H1 (cell line): ENCODE measurements around the gene FAM240A. TPM values are rescaled to one million over a fixed set of nuclear protein-coding genes. Genes with fewer than 3 reads are reported as not detected.

Experiments used
- CTCF ChIA-PET: fragments of 300-600 bp; sonication (Branson Sonifier 250); formaldehyde crosslinking; loops from one replicate; lab custom pipeline; 2021; ENCODE audit not compliant: partially characterized antibody; lab: Charles Lee
- POLR2A ChIA-PET: fragments of 300-600 bp; sonication (Branson Sonifier 250); formaldehyde crosslinking; loops from one replicate; lab custom pipeline; 2021; ENCODE audit warnings: inconsistent platforms; ENCODE audit not compliant: partially characterized antibody; lab: Charles Lee
- DNase-seq, 2 experiments: peaks; one replicate each; pipeline versions ENCODE4 v3.0.0 to v3.0.0-alpha.2; 2010 to 2022; ENCODE audit warnings: low spot score in 2 of 2, low read depth in 1 of 2, mixed read lengths in 1 of 2
- FAIRE-seq: peaks from 2 replicates; lab custom pipeline; 2011; peaks lifted over from hg19 to GRCh38; lab: Jason Lieb, UNC
- H2AFZ ChIP-seq: 2 replicates; pipeline ENCODE4 v1.8.1; 2012; ENCODE audit warnings: low read length, inconsistent platforms
- H2AK5ac ChIP-seq: 2 replicates; pipeline ENCODE4 v1.6.1; 2013; ENCODE audit warnings: low read depth, low read length
- H2BK120ac ChIP-seq: replicated peaks from 2 replicates; pipeline ENCODE3; 2013; ENCODE audit warnings: low read depth, low read length, inconsistent platforms
- H2BK12ac ChIP-seq: 2 replicates; pipeline ENCODE4 v1.6.1; 2013; ENCODE audit warnings: low read depth, low read length
- H2BK15ac ChIP-seq: 2 replicates; pipeline ENCODE4 v1.6.1; 2013; ENCODE audit warnings: low read length
- H2BK20ac ChIP-seq: 2 replicates; pipeline ENCODE4 v1.6.1; 2013; ENCODE audit warnings: low read length
- H2BK5ac ChIP-seq: 2 replicates; pipeline ENCODE4 v1.6.1; 2013; ENCODE audit warnings: low read depth, low read length
- H3K14ac ChIP-seq: 2 replicates; pipeline ENCODE4 v1.6.1; 2013; ENCODE audit warnings: inconsistent platforms; ENCODE audit not compliant: insufficient read length
- H3K18ac ChIP-seq: 2 replicates; pipeline ENCODE4 v1.6.1; 2013; ENCODE audit warnings: low read length; ENCODE audit errors: extremely low read depth
- H3K23ac ChIP-seq: 2 replicates; pipeline ENCODE4 v1.6.1; 2013; ENCODE audit warnings: inconsistent platforms; ENCODE audit not compliant: insufficient read length
- H3K23me2 ChIP-seq: 2 replicates; pipeline ENCODE4 v1.6.1; 2013; ENCODE audit warnings: low read depth, low read length
- H3K27ac ChIP-seq: 2 replicates; pipeline ENCODE4 v1.6.1; 2011; ENCODE audit warnings: low read depth, low read length, inconsistent platforms
- H3K27me3 ChIP-seq, 4 experiments: replicated peaks in 1 of 4; 1 replicate in 1 of 4; 2 replicates in 3 of 4; pipeline versions ENCODE4 v1.6.1 to v1.8.1; 2011 to 2013; ENCODE audit warnings: low read length in 3 of 4, mild to moderate bottlenecking in 3 of 4, inconsistent platforms in 2 of 4, mixed read lengths in 2 of 4, moderate library complexity in 1 of 4; ENCODE audit not compliant: control insufficient read depth in 3 of 4, insufficient read depth in 3 of 4; ENCODE audit errors: extremely low read depth in 1 of 4
- H3K36me3 ChIP-seq, 4 experiments: 2 replicates each; pipeline versions ENCODE4 v1.6.1 to v1.8.1; 2011 to 2013; ENCODE audit warnings: mild to moderate bottlenecking in 4 of 4, low read length in 3 of 4, moderate library complexity in 2 of 4, control low read depth in 1 of 4, inconsistent platforms in 1 of 4; ENCODE audit not compliant: insufficient read depth in 4 of 4, control insufficient read depth in 2 of 4
- H3K4ac ChIP-seq: replicated peaks from 2 replicates; pipeline ENCODE3; 2013; ENCODE audit warnings: low read length, low read depth, mixed read lengths, inconsistent platforms; ENCODE audit not compliant: insufficient read length
- H3K4me1 ChIP-seq, 4 experiments: replicated peaks in 1 of 4; 1 replicate in 1 of 4; 2 replicates in 3 of 4; pipeline versions ENCODE4 v1.6.1 to v1.8.1; 2011 to 2013; ENCODE audit warnings: low read length in 3 of 4, inconsistent platforms in 2 of 4, mixed read lengths in 1 of 4; ENCODE audit not compliant: insufficient read depth in 4 of 4, control insufficient read depth in 3 of 4
- H3K4me2 ChIP-seq, 2 experiments: 2 replicates each; pipeline versions ENCODE4 v1.6.1 to v1.8.1; 2011 to 2013; ENCODE audit warnings: low read depth in 2 of 2, low read length in 2 of 2, control low read depth in 1 of 2, inconsistent platforms in 1 of 2, mild to moderate bottlenecking in 1 of 2; ENCODE audit not compliant: insufficient read depth in 1 of 2
- H3K4me3 ChIP-seq, 4 experiments: fragments of 200-600, 300-600 bp in 1 of 4; sonication (generic), shearing (Covaris generic), sonication (Bioruptor Twin) in 1 of 4; 2 replicates each; pipeline versions ENCODE4 v1.5.1 to v1.8.1; 2011 to 2016; ENCODE audit warnings: low read length in 4 of 4, low read depth in 3 of 4, control low read depth in 2 of 4, inconsistent platforms in 2 of 4, mild to moderate bottlenecking in 2 of 4, mixed read lengths in 1 of 4, moderate library complexity in 1 of 4; ENCODE audit not compliant: insufficient read depth in 2 of 4; ENCODE audit errors: extremely low read depth in 1 of 4
- H3K56ac ChIP-seq: replicated peaks from 2 replicates; pipeline ENCODE3; 2013; ENCODE audit warnings: low read depth, mild to moderate bottlenecking, mixed read lengths, low read length, inconsistent platforms; ENCODE audit not compliant: insufficient read length
- H3K79me1 ChIP-seq: 2 replicates; pipeline ENCODE4 v1.6.1; 2013; ENCODE audit warnings: low read depth, low read length, control low read depth
- H3K79me2 ChIP-seq, 2 experiments: 2 replicates each; pipeline versions ENCODE4 v1.6.1 to v1.8.1; 2012 to 2013; ENCODE audit warnings: low read length in 2 of 2, mild to moderate bottlenecking in 2 of 2, inconsistent platforms in 1 of 2; ENCODE audit not compliant: insufficient read depth in 2 of 2, control insufficient read depth in 1 of 2
- H3K9ac ChIP-seq, 4 experiments: replicated peaks in 1 of 4; 1 replicate in 1 of 4; 2 replicates in 3 of 4; pipeline versions ENCODE4 v1.6.1 to v1.8.1; 2011 to 2013; ENCODE audit warnings: low read depth in 3 of 4, low read length in 3 of 4, control low read depth in 2 of 4, mild to moderate bottlenecking in 2 of 4, moderate library complexity in 2 of 4, inconsistent platforms in 1 of 4; ENCODE audit errors: extremely low read depth in 1 of 4
- H3K9me3 ChIP-seq, 2 experiments: 2 replicates each; pipeline versions ENCODE4 v1.6.1 to v1.8.1; 2012 to 2013; ENCODE audit warnings: mild to moderate bottlenecking in 2 of 2, moderate library complexity in 2 of 2, control low read depth in 1 of 2, inconsistent platforms in 1 of 2, low read depth in 1 of 2, low read length in 1 of 2, mixed read lengths in 1 of 2; ENCODE audit not compliant: insufficient read depth in 2 of 2
- H4K20me1 ChIP-seq, 2 experiments: replicated peaks in 1 of 2; 2 replicates each; pipeline versions ENCODE3 to v1.8.1; 2011 to 2013; ENCODE audit warnings: inconsistent platforms in 2 of 2, low read length in 2 of 2, mild to moderate bottlenecking in 1 of 2; ENCODE audit not compliant: insufficient read depth in 2 of 2, control insufficient read depth in 1 of 2
- H4K5ac ChIP-seq: 2 replicates; pipeline ENCODE4 v1.6.1; 2013; ENCODE audit warnings: low read length, low read depth, mixed read lengths, inconsistent platforms; ENCODE audit not compliant: insufficient read length
- H4K8ac ChIP-seq: 2 replicates; pipeline ENCODE4 v1.8.0; 2013; ENCODE audit warnings: mild to moderate bottlenecking, moderate library complexity, low read length, inconsistent platforms; ENCODE audit not compliant: insufficient read depth; ENCODE audit errors: extremely low read depth
- H4K91ac ChIP-seq: replicated peaks from 2 replicates; pipeline ENCODE3; 2013; ENCODE audit warnings: low read length, mixed read lengths, inconsistent platforms; ENCODE audit not compliant: insufficient read length
- KDM5A ChIP-seq: fragments of 200-600 bp; IDR thresholded peaks from 2 replicates; pipeline ENCODE4 v1.7.1; 2012; ENCODE audit warnings: mild to moderate bottlenecking, low read length, inconsistent platforms, mixed read lengths
- POLR2AphosphoS5 ChIP-seq: IDR thresholded peaks from 2 replicates; pipeline ENCODE4 v1.6.1; 2011; ENCODE audit warnings: low read depth, low read length
- WGBS, 2 experiments: shearing (Covaris generic) in 1 of 2; methylation state at CpG; one replicate each; pipeline versions ENCODE4 v1.1.6 to v1.1.7; 2013 to 2015; ENCODE audit warnings: low lambda C conversion rate in 2 of 2, mixed read lengths in 2 of 2, inconsistent platforms in 1 of 2, low coverage in 1 of 2, missing lambda C conversion rate in 1 of 2; ENCODE audit not compliant: insufficient replicate concordance in 2 of 2, insufficient coverage in 1 of 2, insufficient read length in 1 of 2; ENCODE audit errors: extremely low coverage in 1 of 2, missing lambda C conversion rate in 1 of 2; 5-methylcytosine and 5-hydroxymethylcytosine counted together
- polyA plus RNA-seq, 7 experiments: library from polyadenylated mRNA; depleted of rRNA in 3 of 7; stranded (reverse) in 5 of 7; unstranded in 2 of 7; fragments of >200 nt in 5 of 7; fragments of 200-250 nt in 2 of 7; gene quantifications; 1 replicate in 5 of 7; 2 replicates in 1 of 7; 4 replicates in 1 of 7; pipeline versions ENCODE4 v1.2.1 to v1.2.3, GENCODE V29; 2011 to 2013; ENCODE audit warnings: missing spikeins in 2 of 7, mixed read lengths in 2 of 7
- total RNA-seq: library from RNA; stranded (reverse); fragmentation: NEBNext Ultra II Directional; extraction: Animal tissue kit (Norgen Biotek cat#: 25700); gene quantifications from 2 replicates; pipeline ENCODE4 v1.2.1, GENCODE V29; 2021

Gene FAM240A
- total and polyA plus RNA-seq, 2 of the 8 experiments (the other 6 are each of a cell fraction or from before 2014, with no cell fraction given), result 0.08 TPM; not detected in 1

DNA sequence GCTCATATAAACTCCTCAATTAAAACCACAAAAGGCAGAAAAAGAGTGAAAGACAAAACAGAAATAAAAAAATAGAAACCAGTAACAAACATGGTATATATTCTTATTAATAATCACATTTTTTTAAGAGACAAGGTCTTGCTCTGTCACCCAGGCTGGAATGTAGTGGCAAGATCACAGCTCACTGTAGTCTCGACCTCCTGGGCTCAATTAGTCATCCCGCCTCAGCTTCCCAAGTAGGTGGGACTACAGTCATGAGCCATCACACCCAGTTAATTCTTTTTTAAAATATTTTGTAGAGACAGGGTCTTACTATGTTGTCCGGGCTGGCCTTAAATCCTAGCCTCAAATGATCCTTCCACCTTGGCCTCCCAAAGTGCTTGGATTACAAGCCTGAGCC, 37.1 kb downstream of the FAM240A start:
- Histone ChIP-seq H3K36me3 (no peaks in the 10 kb centered on the region; a peak in 1 of 8 replicates), H4K91ac (no peak overlapping the region), H2BK20ac (no peak overlapping the region), H4K5ac (no peak overlapping the region), H3K27ac (no peak overlapping the region), H2BK12ac (no peak overlapping the region), H3K27me3 (no peaks in the 10 kb centered on the region), H3K23me2 (no peaks in the 10 kb centered on the region), H2AFZ (no peak overlapping the region), H4K20me1 (no peaks in the 10 kb centered on the region), H3K56ac (no peak overlapping the region), H3K14ac (no peak overlapping the region), H2BK5ac (no peak overlapping the region), H3K18ac (no peak overlapping the region), H2AK5ac (no peak overlapping the region), H3K79me1 (no peaks in the 10 kb centered on the region), H3K9me3 (peaks cover 0 to 7% of the 10 kb centered on the region in 2 experiments; a peak in 3 of 4 replicates), H3K23ac (no peak overlapping the region), H3K4me1 (no peaks in the 10 kb centered on the region), H4K8ac (no peak overlapping the region), H3K4ac (no peak overlapping the region), H3K79me2 (no peaks in the 10 kb centered on the region), H2BK120ac (no peak overlapping the region), H3K4me2 (no peak overlapping the region), H3K9ac (no peak overlapping the region), H3K4me3 (no peak overlapping the region), H2BK15ac (no peak overlapping the region)
- 90% methylated on average over 3 of the region's 3 CpGs; no CpG with 5 or more reads in 1 of the 2 experiments for WGBS, 2 experiments
- no peak for FAIRE-seq
- CTCF ChIA-PET, result interaction anchor here (1.2 to 1.3 kb wide), 2 partner anchors 20 to 30 kb away, joined by 3 to 4 read pairs; no protein-coding TSS in a partner anchor
- POLR2A ChIA-PET, result no interaction called here
- DNase-seq, result no peak
- TF ChIP-seq KDM5A (no peak), POLR2AphosphoS5 (no peak)
